IMR-90 (cell line): ENCODE data around the gene SLC38A3. TPM values are rescaled to one million over a fixed set of nuclear protein-coding genes. Genes with fewer than 3 reads are reported as not detected.
"Not testable (repeated sequence)": the region's sequence is repeated elsewhere in the genome, so short reads cannot be mapped to it uniquely, and the experiment has no call there.

Experiments used
- ATAC-seq: fragments of 200-7000 bp; cut with Tn5 transposase; 2 replicates; pipeline ENCODE4 v1.9.1; 2020; ENCODE audit warnings: low read depth, mild to moderate bottlenecking, moderate library complexity
- BruUV-seq: library from RNA; stranded (reverse); fragments of 400-500 nt; replicated peaks from 2 replicates; lab custom pipeline; 2021; lab: Mats Ljungman, UMichigan
- CTCF ChIA-PET: fragments of 300-600 bp; formaldehyde crosslinking; extraction: SDS; loops from one replicate; lab custom pipeline; 2021; ENCODE audit warnings: antibody characterized with exemption; lab: Yijun Ruan, JAX
- POLR2A ChIA-PET: fragments of 300-600 bp; sonication (Branson Sonifier 250); formaldehyde crosslinking; loops from one replicate; lab custom pipeline; 2022; ENCODE audit warnings: antibody characterized with exemption; ENCODE audit not compliant: unreplicated experiment; lab: Charles Lee
- DNase-seq: peaks from one replicate; pipeline ENCODE4 v3.0.0; 2013
- H2AFZ ChIP-seq: replicated peaks from 2 replicates; pipeline ENCODE3; 2013; ENCODE audit warnings: low read length, mild to moderate bottlenecking; ENCODE audit not compliant: poor library complexity
- H2AK5ac ChIP-seq: 2 replicates; pipeline ENCODE4 v1.6.1; 2013; ENCODE audit warnings: low read depth, low read length, inconsistent platforms
- H2AK9ac ChIP-seq: replicated peaks from 2 replicates; pipeline ENCODE3; 2013; ENCODE audit warnings: mild to moderate bottlenecking, low read depth, low read length, moderate library complexity; ENCODE audit not compliant: poor library complexity
- H2BK120ac ChIP-seq: 2 replicates; pipeline ENCODE4 v1.6.1; 2013; ENCODE audit warnings: low read depth, low read length, inconsistent platforms
- H2BK15ac ChIP-seq: 3 replicates; pipeline ENCODE4 v1.6.1; 2013; ENCODE audit warnings: low read depth, low read length, inconsistent platforms
- H2BK20ac ChIP-seq: 2 replicates; pipeline ENCODE4 v1.6.1; 2013; ENCODE audit warnings: low read depth, mild to moderate bottlenecking, inconsistent platforms, low read length, moderate library complexity
- H2BK5ac ChIP-seq: 2 replicates; pipeline ENCODE4 v1.6.1; 2013; ENCODE audit warnings: mild to moderate bottlenecking, low read depth, low read length, inconsistent platforms; ENCODE audit not compliant: poor library complexity, severe bottlenecking
- H3K14ac ChIP-seq: replicated peaks from 2 replicates; pipeline ENCODE4 v1.6.1; 2013; ENCODE audit warnings: low read depth, low read length, inconsistent platforms
- H3K18ac ChIP-seq: 2 replicates; pipeline ENCODE4 v1.6.1; 2013; ENCODE audit warnings: low read depth, low read length, control low read depth
- H3K23ac ChIP-seq: 2 replicates; pipeline ENCODE4 v1.6.1; 2013; ENCODE audit warnings: low read depth, low read length, inconsistent platforms
- H3K27ac ChIP-seq: 2 replicates; pipeline ENCODE4 v1.5.1; 2013; ENCODE audit warnings: mild to moderate bottlenecking, control low read depth, low read length; ENCODE audit not compliant: insufficient read depth
- H3K27me3 ChIP-seq: 2 replicates; pipeline ENCODE4 v1.6.1; 2013; ENCODE audit warnings: low read length; ENCODE audit not compliant: control insufficient read depth, insufficient read depth
- H3K36me3 ChIP-seq: 2 replicates; pipeline ENCODE4 v1.6.1; 2013; ENCODE audit warnings: low read length, mixed read lengths; ENCODE audit not compliant: control insufficient read depth, insufficient read depth
- H3K4ac ChIP-seq: 2 replicates; pipeline ENCODE4 v1.6.1; 2013; ENCODE audit warnings: low read depth, low read length, inconsistent platforms
- H3K4me1 ChIP-seq: 2 replicates; pipeline ENCODE4 v1.6.1; 2013; ENCODE audit warnings: low read length, mixed read lengths; ENCODE audit not compliant: control insufficient read depth, insufficient read depth
- H3K4me2 ChIP-seq: 2 replicates; pipeline ENCODE4 v1.6.1; 2013; ENCODE audit warnings: low read depth, mild to moderate bottlenecking, control low read depth, low read length, moderate library complexity
- H3K4me3 ChIP-seq: 2 replicates; pipeline ENCODE4 v1.5.1; 2013; ENCODE audit warnings: low read depth, mild to moderate bottlenecking, control low read depth, low read length, moderate library complexity; ENCODE audit not compliant: insufficient read depth
- H3K56ac ChIP-seq: 2 replicates; pipeline ENCODE4 v1.6.1; 2013; ENCODE audit warnings: low read length, inconsistent platforms; ENCODE audit not compliant: insufficient read depth; ENCODE audit errors: extremely low read depth
- H3K79me1 ChIP-seq, 2 experiments: 2 replicates each; pipeline ENCODE4 v1.6.1; 2013; ENCODE audit warnings: low read length in 2 of 2, inconsistent platforms in 1 of 2, low read depth in 1 of 2
- H3K9ac ChIP-seq: 2 replicates; pipeline ENCODE4 v1.6.1; 2013; ENCODE audit warnings: low read depth, low read length, control low read depth
- H3K9me1 ChIP-seq: 2 replicates; pipeline ENCODE4 v1.6.1; 2013; ENCODE audit warnings: low read length, inconsistent platforms; ENCODE audit not compliant: insufficient read depth
- H3K9me3 ChIP-seq: 2 replicates; pipeline ENCODE4 v1.6.1; 2013; ENCODE audit warnings: low read length; ENCODE audit not compliant: control insufficient read depth, insufficient read depth
- H4K20me1 ChIP-seq: 2 replicates; pipeline ENCODE4 v1.6.1; 2013; ENCODE audit warnings: low read length, inconsistent platforms; ENCODE audit not compliant: insufficient read depth
- H4K5ac ChIP-seq: 2 replicates; pipeline ENCODE4 v1.6.1; 2013; ENCODE audit warnings: mild to moderate bottlenecking, low read depth, low read length, control low read depth
- H4K8ac ChIP-seq, 2 experiments: 2 replicates each; pipeline ENCODE4 v1.6.1; 2013; ENCODE audit warnings: low read depth in 2 of 2, low read length in 2 of 2, control low read depth in 1 of 2, inconsistent platforms in 1 of 2
- H4K91ac ChIP-seq: 2 replicates; pipeline ENCODE4 v1.6.1; 2013; ENCODE audit warnings: low read depth, low read length, inconsistent platforms; ENCODE audit not compliant: insufficient read depth
- BHLHE40 ChIP-seq: fragments of 150-350 bp; IDR thresholded peaks from 2 replicates; pipeline ENCODE4 v1.6.1; 2016; ENCODE audit warnings: mild to moderate bottlenecking, low read depth, low read length
- CEBPB ChIP-seq: IDR thresholded peaks from 2 replicates; pipeline ENCODE4 v1.6.1; 2012; ENCODE audit warnings: low read depth, low read length, improper control_type of control experiment
- CHD1 ChIP-seq: IDR thresholded peaks from 2 replicates; pipeline ENCODE4 v1.6.1; 2012; ENCODE audit warnings: low read depth, low read length, improper control_type of control experiment
- MXI1 ChIP-seq: IDR thresholded peaks from 2 replicates; pipeline ENCODE4 v1.6.1; 2012; ENCODE audit warnings: low read depth, mild to moderate bottlenecking, low read length, moderate library complexity, borderline replicate concordance
- RFX5 ChIP-seq: IDR thresholded peaks from 2 replicates; pipeline ENCODE4 v1.8.0; 2012; ENCODE audit warnings: low read depth, mild to moderate bottlenecking, low read length, moderate library complexity
- SMC3 ChIP-seq: fragments of 150-350 bp; IDR thresholded peaks from 2 replicates; pipeline ENCODE4 v1.6.1; 2016; ENCODE audit warnings: low read depth, mild to moderate bottlenecking, antibody characterized with exemption, low read length, moderate library complexity
- WGBS, 2 experiments: methylation state at CpG; one replicate each; pipeline versions ENCODE4 v1.1.5 to v1.1.7; 2013; ENCODE audit warnings: missing lambda C conversion rate in 2 of 2; ENCODE audit not compliant: insufficient read length in 1 of 2; ENCODE audit errors: extremely low coverage in 2 of 2; 5-methylcytosine and 5-hydroxymethylcytosine counted together
- dilution Hi-C: fragments of 300-500 bp; cut with HindIII; formaldehyde crosslinking; loops from one replicate; pipeline ENCODE4 v1.14.3; 2018; ENCODE audit warnings: low sequenced_read_pairs; ENCODE audit not compliant: unreplicated experiment
- in situ Hi-C: fragments of 300-500 bp; cut with MboI; formaldehyde crosslinking; loops from 3 replicates; pipeline ENCODE4 v1.14.3; 2019; ENCODE audit warnings: low sequenced_read_pairs, inconsistent platforms, mixed read lengths
- intact Hi-C: fragments of 100-400 bp; cut with micrococcal nuclease; formaldehyde crosslinking; loops from 2 replicates; pipeline ENCODE4 v1.10.0; 2022
- polyA plus RNA-seq, 3 experiments: library from polyadenylated mRNA; depleted of rRNA; stranded (reverse); fragments of >200 nt; gene quantifications; 2 replicates each; pipeline ENCODE4 v1.2.3, GENCODE V29; 2012; ENCODE audit warnings: low replicate concordance in 1 of 3
- total RNA-seq: library from RNA; depleted of rRNA; stranded (reverse); fragments of >200 nt; gene quantifications from 2 replicates; pipeline ENCODE4 v1.2.3, GENCODE V29; 2012

SLC38A3 gene
- total and polyA plus RNA-seq, 2 of the 4 experiments (the other 2 are of a cell fraction), result 0.12 to 0.36 TPM

- no peak for TF ChIP-seq CHD1
- TF ChIP-seq BHLHE40, result no peak
- TF ChIP-seq SMC3, result peak; percentile 94
- no peak for TF ChIP-seq RFX5
- TF ChIP-seq MXI1, result no peak
- TF ChIP-seq CEBPB, result no peak
Measured at GRCh38 chr3:50227390-50228183, 22.5 kb downstream of the SLC38A3 start (continued).

GRCh38 chr3:50228184-50228763 lies 23.2 kb downstream of the SLC38A3 start:
- H3K18ac ChIP-seq, result peak overlapping the region; percentile 22; the same call in 1 of the 2 replicates
- H3K27ac ChIP-seq, result peak overlapping the region; percentile 81; the same call in 1 of the 2 replicates
- H3K4ac ChIP-seq, result peak overlapping the region; percentile 93
- H4K91ac ChIP-seq, result peak overlapping the region; percentile 31; the same call in 1 of the 2 replicates
- ATAC-seq, H4K20me1 ChIP-seq, H3K27me3 ChIP-seq, H3K56ac ChIP-seq, POLR2A ChIA-PET, dilution Hi-C loops, H3K9me3 ChIP-seq, DNase-seq, H3K9me1 ChIP-seq, H3K36me3 ChIP-seq, H2BK20ac ChIP-seq, H3K4me1 ChIP-seq, H2BK15ac ChIP-seq, H3K23ac ChIP-seq, H2BK5ac ChIP-seq, BruUV-seq: not testable (repeated sequence)
- peak overlapping the region; percentile 99 for H3K4me2 ChIP-seq
- peak overlapping the region; percentile 32; the same call in 1 of the 2 replicates for H2BK120ac ChIP-seq
- 25% methylated on average over 12 of the region's 15 CpGs; no CpG with 5 or more reads in 1 of the 2 experiments for WGBS, 2 experiments
- intact Hi-C loops (loop anchor here (5.0 kb wide), 1 partner anchor 314 kb away; no protein-coding TSS in a partner anchor), in situ Hi-C loops (loop anchor here (5.0 kb wide), 2 partner anchors 36 to 44 kb away; partner anchors contain the start of gene GNAT1)
- H2AFZ ChIP-seq, result peak overlapping the region; percentile 97
- peak overlapping the region; percentile 48; the same call in 1 of the 2 replicates for H3K14ac ChIP-seq
- CTCF ChIA-PET, result interaction anchor here (0.6 to 2.2 kb wide), 4 partner anchors 13 to 120 kb away, joined by 3 to 6 read pairs (median 4); no protein-coding TSS in a partner anchor
- H3K9ac ChIP-seq, result peak overlapping the region; percentile 82
- H4K8ac ChIP-seq, result peak overlapping the region; percentile 98 to 99; a peak in 3 of 4 replicates
- peak overlapping the region; percentile 97 for H2AK5ac ChIP-seq
- peaks cover 0 to 10% of the 10 kb centered on the region in 2 experiments; a peak in 2 of 4 replicates for H3K79me1 ChIP-seq
- peak overlapping the region; percentile 82 for H3K4me3 ChIP-seq
- H4K5ac ChIP-seq, result peak overlapping the region; percentile 97
- peak overlapping the region; percentile 99 for H2AK9ac ChIP-seq
